ENCODE data around the gene PSMD9.
"Not testable (repeated sequence)": the region's sequence is repeated elsewhere in the genome, so short reads cannot be mapped to it uniquely, and the experiment has no call there.

PSMD9 gene

GRCh38 chr12:121874071-121874470, 14.5 kb upstream of the PSMD9 start:
- no peak for DNase-seq

DNA sequence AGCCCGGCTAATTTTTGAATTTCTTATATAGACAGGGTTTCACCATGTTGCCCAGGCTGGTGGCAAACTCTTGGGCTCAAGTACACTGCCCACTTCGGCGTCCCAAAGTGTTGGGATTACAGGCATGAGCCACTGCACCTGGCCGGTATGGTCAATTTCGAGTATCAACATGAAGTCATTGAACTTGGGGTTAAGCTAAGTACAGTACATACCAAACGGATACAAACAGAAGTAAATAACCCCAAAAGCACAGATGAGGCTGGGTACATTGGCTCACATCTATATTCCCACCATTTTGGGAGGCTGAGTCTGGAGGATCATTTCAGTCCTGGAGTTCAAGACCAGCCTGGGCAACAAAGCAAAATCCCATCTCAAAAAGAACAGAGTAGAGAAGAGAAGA, 13.0 kb upstream of the PSMD9 start:
- no peak for DNase-seq

DNA sequence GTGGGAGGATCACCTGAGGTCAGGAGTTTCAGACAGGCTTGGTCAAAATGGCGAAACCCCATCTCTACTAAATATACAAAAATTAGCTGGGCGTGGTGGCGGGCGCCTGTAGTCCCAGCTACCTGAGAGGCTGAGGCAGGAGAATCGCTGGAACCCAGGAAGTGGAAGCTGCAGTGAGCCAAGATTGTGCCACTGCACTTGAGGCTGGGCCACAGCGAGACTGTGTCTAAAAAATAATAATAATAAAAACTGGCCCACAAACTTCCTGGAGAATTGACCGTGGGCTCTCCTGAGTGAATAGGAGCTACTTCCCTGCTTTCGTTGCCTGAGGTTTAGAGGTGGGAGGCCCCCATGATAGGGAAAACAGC, 12.5 kb upstream of the PSMD9 start:
- DNase-seq = not testable (repeated sequence)

DNA sequence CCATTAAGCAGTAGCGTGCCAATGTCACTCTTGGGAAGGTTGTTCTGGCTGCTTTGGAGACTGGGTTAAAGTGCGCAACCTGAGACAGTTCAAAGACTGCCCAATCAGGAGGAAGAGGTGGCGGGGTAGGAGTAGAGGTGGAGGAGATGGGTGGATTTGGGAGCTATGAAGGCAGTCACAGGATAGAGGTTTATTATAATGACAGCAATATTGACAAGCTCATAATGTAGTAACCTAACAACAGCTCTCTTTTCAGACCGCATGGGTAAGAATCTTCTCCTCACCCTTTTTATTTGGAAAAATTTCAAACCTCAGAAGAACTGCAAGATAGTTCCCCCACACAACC, 5.3 kb upstream of the PSMD9 start:
- no peak for DNase-seq

DNA sequence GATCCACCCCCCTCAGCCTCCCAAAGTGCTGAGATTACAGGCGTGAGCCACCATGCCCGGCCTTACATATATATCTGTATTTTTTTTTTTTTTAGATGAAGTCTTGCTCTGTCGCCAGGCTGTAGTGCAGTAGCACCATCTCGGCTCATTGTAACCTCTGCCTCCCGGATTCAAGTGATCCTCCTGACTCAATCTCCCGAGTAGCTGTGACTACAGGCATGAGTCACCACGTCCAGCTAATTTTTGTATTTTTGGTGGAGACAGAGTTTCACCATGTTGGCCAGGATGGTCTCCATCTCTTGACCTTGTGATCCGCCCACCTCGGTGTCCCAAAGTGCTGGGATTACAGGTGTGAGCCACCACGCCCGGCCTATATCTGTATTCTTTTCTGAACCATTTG, 3.5 kb upstream of the PSMD9 start:
- DNase-seq = not testable (repeated sequence)

GRCh38 chr12:121888083-121888477, 510 bp upstream of the PSMD9 start:
- no peak for DNase-seq

- no peak for DNase-seq
Measured at GRCh38 chr12:121889274-121889624, 659 bp downstream of the PSMD9 start.

DNA sequence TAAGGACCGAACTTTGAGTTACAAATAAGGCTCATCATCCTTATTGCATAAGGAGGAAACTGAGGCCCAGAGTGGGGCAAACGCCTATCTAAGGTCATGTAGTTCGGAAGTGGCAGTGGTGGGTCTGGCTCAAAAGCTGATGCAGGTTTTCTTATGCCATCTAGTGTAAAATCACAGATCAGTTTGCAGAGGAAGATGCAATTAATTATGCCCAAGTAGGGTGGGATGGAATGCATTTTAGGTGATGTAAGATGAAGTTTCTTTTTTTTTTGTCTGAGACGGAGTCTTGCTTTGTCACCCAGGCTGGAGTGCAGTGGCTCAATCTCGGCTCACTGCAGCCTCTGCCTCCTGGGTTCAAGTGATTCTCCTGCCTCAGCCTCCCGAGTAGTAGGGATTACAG, 1.1 kb downstream of the PSMD9 start:
- not testable (repeated sequence) for DNase-seq

GRCh38 chr12:121892673-121893561, 4.3 kb downstream of the PSMD9 start:
- no peak for DNase-seq

DNA sequence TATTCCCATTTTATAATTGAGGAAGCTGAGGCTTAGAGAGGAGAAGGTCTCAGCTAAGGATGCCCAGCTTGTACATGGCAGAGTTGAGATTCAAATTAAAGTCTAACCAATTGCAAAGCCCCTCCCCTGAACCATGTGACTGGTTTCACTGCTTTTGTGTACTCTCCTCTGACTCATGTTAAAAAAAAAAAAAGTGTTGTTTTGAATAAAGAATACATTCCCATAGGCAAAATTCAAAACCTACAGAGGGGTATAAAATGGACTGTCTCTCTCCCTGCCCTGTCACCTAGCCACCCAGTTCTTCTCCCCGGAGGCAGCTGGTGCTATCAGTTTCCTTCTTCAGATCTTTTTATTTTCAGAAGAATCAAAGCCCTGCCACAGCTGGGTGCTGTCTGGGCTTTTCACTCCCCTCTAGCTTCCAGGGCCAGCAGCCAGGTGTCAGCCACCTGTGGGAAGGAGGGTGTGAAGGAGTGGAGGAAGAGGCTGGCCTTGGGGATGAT, 5.4 kb downstream of the PSMD9 start:
- DNase-seq = no peak

DNA sequence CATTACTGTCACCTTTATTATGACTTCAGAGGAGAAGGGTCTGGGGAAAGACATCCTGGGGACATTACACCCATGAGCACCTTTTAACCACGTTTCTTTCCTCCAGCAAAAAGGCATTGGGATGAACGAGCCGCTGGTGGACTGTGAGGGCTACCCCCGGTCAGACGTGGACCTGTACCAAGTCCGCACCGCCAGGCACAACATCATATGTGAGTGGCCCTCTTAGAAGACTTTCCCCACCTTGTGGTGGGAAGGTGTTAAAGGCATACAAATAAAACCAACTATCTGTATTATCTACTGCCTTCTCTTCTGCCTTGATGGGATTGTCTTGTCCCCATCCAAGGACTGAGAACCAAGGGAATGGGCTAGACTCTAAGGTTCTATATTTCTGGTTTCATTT, 6.0 kb downstream of the PSMD9 start:
- DNase-seq = no peak

GRCh38 chr12:121898287-121898686, 9.7 kb downstream of the PSMD9 start:
- DNase-seq = no peak

- no peak for DNase-seq
Measured at GRCh38 chr12:121899590-121899989, 11.0 kb downstream of the PSMD9 start.

- no peak for DNase-seq
Measured at GRCh38 chr12:121903202-121903601, 14.6 kb downstream of the PSMD9 start.

DNA sequence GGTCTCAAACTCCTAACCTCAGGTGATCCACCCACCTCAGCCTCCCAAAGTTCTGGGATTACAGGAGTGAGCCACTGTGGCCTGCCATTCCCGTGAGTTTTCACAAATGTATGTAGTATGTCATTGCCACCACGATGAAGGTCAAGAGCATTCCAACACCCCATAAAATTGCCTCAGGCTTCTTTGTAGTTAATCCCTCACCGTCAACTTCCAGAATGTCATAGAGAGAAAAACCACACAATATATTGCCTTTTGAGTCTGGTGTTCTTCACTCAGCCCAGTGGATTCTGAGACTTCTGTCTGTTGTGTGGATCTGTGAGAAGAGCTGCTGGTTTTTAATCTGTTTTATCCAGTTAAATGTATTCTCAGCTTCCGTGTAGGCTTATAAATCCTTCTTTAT, 17.2 kb downstream of the PSMD9 start:
- no peak for DNase-seq

GRCh38 chr12:121908702-121909101, 20.1 kb downstream of the PSMD9 start:
- no peak for DNase-seq

- no peak for DNase-seq
Measured at GRCh38 chr12:121911824-121912585, 23.4 kb downstream of the PSMD9 start.

DNA sequence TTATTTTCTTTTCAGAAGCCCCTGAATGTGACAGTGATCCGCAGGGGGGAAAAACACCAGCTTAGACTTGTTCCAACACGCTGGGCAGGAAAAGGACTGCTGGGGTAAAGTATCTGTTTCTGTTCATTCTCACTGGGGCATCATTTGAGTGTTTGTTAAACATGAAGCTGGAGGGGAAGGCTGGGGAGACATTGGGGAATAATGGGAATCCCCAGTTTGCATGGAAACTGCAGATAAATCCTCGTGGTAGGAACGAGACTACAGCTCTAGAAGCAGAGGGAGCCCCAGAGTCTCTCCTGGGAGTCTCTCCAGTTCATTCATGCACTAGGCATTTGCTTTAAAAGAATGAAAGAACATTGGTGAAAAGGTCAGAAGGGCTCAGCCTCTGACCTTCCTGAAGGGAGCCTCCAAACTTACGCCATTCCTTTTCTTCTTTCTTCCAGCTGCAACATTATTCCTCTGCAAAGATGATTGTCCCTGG, 27.3 kb downstream of the PSMD9 start:
- DNase-seq = no peak

GRCh38 chr12:121916719-121917118, 28.1 kb downstream of the PSMD9 start:
- no peak for DNase-seq

- DNase-seq = peak; percentile 55
Measured at GRCh38 chr12:121917950-121918678, 29.5 kb downstream of the PSMD9 start, which contains the start of gene CFAP251. Gene CFAP251 (plus strand): TSS chr12:121918592. CDS start chr12:121921306, 2,714 bp downstream.

GRCh38 chr12:121918679-121919038, 30.1 kb downstream of the PSMD9 start:
- no peak for DNase-seq

DNA sequence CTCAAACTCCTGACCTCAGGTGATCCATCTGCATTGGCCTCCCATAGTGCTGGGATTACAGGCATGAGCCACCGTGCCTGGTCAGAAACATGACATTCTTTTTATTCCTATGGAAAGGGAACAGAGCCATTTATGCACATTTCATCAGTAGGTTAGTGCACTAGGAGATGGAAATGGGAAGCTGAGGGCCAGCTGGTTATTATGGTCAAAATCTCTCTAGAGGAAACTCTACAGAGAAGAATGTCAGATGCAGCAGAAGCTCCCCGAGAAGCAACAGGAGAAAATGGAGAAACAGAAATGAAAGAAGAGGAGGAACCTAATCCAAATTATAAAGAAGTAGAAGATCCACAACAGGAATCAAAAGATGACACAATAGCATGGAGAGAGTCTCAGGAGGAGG, 32.5 kb downstream of the PSMD9 start:
- no peak for DNase-seq

DNA sequence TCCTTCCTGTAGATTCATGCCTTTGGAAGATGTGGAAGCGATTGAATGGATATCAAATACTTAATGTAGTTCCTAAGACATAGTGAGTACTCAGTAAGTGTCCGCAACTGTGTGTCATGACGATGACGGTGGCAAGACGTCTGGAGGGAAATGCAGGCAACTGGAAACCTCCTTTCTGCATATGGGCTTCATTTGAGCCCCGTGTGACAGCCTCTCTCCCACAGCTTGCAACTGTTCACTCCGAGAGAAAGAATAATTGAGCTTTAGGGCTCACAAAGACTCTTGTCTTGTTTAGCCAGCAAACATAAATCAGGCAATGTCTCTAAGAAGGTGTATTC, 36.7 kb downstream of the PSMD9 start:
- no peak for DNase-seq

Data from NCI-H524 treated with DMSO at 0.1 percent for 48 hours (cell line).